ENCODE data around the gene BRMS1.

DNA sequence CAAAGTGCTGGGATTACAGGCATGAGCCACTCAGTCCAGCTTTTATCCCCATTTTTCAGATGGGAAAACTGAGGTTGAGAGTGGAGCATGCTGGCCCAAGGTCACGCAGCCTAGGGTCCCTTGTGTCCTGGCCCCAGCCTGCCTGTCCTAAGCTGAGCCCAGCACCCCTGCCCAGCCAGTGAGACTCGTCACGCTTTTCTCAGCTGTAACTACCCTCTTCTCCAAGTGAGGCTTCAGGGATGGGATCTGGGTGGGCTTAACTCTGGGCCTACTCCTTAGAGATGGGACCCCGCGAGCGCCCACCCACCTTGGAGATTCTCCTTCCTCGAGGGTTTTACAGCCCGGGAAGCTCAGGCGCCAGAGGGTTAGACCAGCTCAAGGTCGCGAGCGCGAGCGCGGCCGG is 53.6 kb downstream of the BRMS1 start:
- no peak for TF ChIP-seq POLR2AphosphoS5 (IDR thresholded peaks at IDR 0.05; ENCODE audit: low read depth, low read length)
- TF ChIP-seq, protein P1, sequence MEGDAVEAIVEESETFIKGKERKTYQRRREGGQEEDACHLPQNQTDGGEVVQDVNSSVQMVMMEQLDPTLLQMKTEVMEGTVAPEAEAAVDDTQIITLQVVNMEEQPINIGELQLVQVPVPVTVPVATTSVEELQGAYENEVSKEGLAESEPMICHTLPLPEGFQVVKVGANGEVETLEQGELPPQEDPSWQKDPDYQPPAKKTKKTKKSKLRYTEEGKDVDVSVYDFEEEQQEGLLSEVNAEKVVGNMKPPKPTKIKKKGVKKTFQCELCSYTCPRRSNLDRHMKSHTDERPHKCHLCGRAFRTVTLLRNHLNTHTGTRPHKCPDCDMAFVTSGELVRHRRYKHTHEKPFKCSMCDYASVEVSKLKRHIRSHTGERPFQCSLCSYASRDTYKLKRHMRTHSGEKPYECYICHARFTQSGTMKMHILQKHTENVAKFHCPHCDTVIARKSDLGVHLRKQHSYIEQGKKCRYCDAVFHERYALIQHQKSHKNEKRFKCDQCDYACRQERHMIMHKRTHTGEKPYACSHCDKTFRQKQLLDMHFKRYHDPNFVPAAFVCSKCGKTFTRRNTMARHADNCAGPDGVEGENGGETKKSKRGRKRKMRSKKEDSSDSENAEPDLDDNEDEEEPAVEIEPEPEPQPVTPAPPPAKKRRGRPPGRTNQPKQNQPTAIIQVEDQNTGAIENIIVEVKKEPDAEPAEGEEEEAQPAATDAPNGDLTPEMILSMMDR (IDR thresholded peaks at IDR 0.05), result no peak
- TF ChIP-seq TCF7L2 (IDR thresholded peaks at IDR 0.05; ENCODE audit: low read depth, low read length), result no peak
- TF ChIP-seq SIN3A (IDR thresholded peaks at IDR 0.05; ENCODE audit: borderline replicate concordance, insufficient read depth, low read depth, low read length), result no peak
- TF ChIP-seq, protein P2, sequence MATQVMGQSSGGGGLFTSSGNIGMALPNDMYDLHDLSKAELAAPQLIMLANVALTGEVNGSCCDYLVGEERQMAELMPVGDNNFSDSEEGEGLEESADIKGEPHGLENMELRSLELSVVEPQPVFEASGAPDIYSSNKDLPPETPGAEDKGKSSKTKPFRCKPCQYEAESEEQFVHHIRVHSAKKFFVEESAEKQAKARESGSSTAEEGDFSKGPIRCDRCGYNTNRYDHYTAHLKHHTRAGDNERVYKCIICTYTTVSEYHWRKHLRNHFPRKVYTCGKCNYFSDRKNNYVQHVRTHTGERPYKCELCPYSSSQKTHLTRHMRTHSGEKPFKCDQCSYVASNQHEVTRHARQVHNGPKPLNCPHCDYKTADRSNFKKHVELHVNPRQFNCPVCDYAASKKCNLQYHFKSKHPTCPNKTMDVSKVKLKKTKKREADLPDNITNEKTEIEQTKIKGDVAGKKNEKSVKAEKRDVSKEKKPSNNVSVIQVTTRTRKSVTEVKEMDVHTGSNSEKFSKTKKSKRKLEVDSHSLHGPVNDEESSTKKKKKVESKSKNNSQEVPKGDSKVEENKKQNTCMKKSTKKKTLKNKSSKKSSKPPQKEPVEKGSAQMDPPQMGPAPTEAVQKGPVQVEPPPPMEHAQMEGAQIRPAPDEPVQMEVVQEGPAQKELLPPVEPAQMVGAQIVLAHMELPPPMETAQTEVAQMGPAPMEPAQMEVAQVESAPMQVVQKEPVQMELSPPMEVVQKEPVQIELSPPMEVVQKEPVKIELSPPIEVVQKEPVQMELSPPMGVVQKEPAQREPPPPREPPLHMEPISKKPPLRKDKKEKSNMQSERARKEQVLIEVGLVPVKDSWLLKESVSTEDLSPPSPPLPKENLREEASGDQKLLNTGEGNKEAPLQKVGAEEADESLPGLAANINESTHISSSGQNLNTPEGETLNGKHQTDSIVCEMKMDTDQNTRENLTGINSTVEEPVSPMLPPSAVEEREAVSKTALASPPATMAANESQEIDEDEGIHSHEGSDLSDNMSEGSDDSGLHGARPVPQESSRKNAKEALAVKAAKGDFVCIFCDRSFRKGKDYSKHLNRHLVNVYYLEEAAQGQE (IDR thresholded peaks at IDR 0.05; ENCODE audit: insufficient read depth in 1 of 2, low read depth in 2 of 2, low read length in 1 of 2), result no peak
